GM12873 (cell line): ENCODE data around the gene GSG1.

ENCODE experiments used
- TF ChIP-seq, protein P1 (sequence below): IDR thresholded peaks from 2 replicates; pipeline ENCODE4 v1.5.1; 2012; ENCODE audit warnings: low read depth, mild to moderate bottlenecking, moderate library complexity, low read length, control low read depth; ENCODE audit not compliant: insufficient read depth; ENCODE audit errors: missing control alignments

GSG1 gene

DNA sequence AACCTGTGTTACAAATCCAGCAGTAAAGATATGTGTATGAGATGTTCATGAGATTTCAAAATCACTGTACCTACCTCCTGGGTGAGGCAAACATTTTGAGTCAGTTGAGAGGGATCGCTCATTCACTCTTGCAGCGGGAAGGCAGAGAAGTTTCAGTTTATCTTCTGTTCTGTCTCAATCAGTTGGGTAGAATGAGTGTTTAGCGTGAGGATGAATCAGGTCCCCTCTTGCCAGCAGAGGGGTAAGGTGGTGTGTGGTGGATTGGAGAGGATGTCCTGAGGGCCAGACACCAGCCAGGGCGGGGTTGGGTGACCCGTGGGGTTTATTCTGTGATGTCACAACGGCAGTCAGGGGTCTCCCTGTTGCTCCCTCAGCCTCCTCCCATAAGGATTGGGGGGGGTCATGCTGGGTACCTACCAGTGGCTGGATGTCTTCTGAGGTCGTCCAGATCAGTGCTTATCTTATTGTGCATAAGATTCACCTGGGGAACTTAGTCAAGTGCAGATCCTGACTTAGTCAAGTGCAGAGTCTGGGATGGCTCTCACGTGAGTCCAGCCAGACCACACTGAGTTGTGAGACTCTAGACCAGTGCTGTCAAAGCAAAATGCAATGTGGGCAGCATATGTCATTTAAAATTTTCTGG, at the start of gene GSG1:
TSS of gene GSG1 (minus strand) at position 277 of the 643 bp plus-strand sequence. CDS start at position 122, 155 bp downstream.
- TF ChIP-seq, protein P1, sequence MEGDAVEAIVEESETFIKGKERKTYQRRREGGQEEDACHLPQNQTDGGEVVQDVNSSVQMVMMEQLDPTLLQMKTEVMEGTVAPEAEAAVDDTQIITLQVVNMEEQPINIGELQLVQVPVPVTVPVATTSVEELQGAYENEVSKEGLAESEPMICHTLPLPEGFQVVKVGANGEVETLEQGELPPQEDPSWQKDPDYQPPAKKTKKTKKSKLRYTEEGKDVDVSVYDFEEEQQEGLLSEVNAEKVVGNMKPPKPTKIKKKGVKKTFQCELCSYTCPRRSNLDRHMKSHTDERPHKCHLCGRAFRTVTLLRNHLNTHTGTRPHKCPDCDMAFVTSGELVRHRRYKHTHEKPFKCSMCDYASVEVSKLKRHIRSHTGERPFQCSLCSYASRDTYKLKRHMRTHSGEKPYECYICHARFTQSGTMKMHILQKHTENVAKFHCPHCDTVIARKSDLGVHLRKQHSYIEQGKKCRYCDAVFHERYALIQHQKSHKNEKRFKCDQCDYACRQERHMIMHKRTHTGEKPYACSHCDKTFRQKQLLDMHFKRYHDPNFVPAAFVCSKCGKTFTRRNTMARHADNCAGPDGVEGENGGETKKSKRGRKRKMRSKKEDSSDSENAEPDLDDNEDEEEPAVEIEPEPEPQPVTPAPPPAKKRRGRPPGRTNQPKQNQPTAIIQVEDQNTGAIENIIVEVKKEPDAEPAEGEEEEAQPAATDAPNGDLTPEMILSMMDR: no peak

GRCh38 chr12:13153180-13153579, 49.7 kb upstream of the GSG1 start:
- TF ChIP-seq, protein P1: no peak

DNA sequence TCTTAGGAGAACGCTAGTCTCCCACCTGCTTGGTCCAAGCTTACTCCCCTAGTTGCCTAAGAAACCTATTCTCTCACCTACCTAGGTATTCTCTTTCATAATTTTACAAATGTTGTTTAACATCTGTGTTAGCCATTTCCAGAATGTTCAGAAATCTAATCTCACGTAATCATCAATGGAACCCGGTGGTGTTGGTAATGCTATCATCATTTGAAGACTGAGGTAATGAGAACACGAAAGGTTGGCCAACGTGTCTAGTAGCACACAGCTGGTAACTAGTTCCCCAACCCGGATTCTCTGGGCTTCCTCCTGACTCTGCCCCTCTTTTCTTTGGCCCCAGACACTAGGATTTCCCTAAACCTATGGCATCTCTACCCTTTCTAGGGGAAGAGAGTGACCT, 49.3 kb upstream of the GSG1 start:
- TF ChIP-seq, protein P1: no peak

DNA sequence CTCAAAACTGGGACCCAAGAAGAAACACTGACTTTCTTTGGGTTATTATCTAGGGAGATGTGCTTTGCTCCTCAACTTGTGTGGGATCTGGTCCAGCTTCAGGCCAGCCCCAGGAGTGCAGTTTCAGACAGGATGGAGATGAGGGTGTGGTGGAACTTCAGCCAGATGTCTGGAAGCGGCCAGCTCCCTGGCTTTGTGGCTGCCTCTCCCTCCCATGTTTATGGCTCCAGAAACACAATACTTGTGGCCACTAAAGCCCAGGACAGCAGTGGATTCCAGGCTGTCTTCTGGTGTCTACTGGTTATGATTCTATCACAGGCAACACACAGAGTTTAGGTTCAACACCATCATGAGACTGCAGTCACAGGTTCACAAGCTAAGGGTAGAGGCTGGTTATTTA, 48.8 kb upstream of the GSG1 start:
- TF ChIP-seq, protein P1: no peak

DNA sequence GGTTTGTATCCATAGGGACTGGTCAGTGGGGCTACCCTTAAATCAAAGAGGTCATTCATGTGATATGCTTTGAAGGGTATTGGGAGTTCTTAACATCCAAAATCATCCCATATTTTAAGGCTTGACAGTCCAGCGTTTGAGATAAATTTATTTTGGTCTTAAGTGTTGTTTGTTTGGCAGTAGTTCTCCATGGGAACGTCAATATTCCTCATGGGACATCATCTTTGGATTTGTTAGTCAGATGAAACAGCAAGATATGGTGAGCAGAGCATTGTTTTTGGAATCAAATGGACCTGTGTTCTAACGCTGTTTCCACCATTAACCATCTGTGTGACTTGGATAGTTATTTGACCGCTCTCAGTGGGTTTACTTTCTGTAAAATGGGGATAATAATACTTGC, 45.9 kb upstream of the GSG1 start:
- TF ChIP-seq, protein P1: no peak

GRCh38 chr12:13148485-13148847, 45.0 kb upstream of the GSG1 start:
- TF ChIP-seq, protein P1: no peak

- TF ChIP-seq, protein P1: no peak
Measured at GRCh38 chr12:13147688-13148484, 44.4 kb upstream of the GSG1 start.
